Activated T-helper 1 cell treated with anti-CD3 and anti-CD28 coated beads, Interleukin-12 subunit alpha, Interleukin-12 subunit beta, Interleukin-2, Interleukin-4 antibody, amounts not matched to agents 30 ng/mL and 10 ng/mL and 1 ng/mL, durations not matched to agents 14 hours and 24 hours and 36 hours (primary cell): ENCODE data around the gene BCAR1. TPM values are rescaled to one million over a fixed set of nuclear protein-coding genes. Genes with fewer than 3 reads are reported as not detected.
"Not testable (repeated sequence)": the region's sequence is repeated elsewhere in the genome, so short reads cannot be mapped to it uniquely, and the experiment has no call there.

Experiments
- DNase-seq: peaks from one replicate; pipeline ENCODE4 v3.0.0; 2021; ENCODE audit warnings: low spot score
- H3K27ac Mint-ChIP-seq: one replicate; pipeline ENCODE4 v1.8.0; 2021; ENCODE audit warnings: mild to moderate bottlenecking, mixed read lengths
- H3K27me3 Mint-ChIP-seq: one replicate; pipeline ENCODE4 v1.8.0; 2022; ENCODE audit warnings: mild to moderate bottlenecking, moderate library complexity, mixed read lengths; ENCODE audit not compliant: insufficient read depth
- H3K36me3 Mint-ChIP-seq: one replicate; pipeline ENCODE4 v1.8.0; 2021; ENCODE audit warnings: low read depth, mixed read lengths
- H3K4me1 Mint-ChIP-seq: one replicate; pipeline ENCODE4 v1.8.0; 2021; ENCODE audit warnings: low read depth, mixed read lengths
- H3K4me3 Mint-ChIP-seq: one replicate; pipeline ENCODE4 v1.8.0; 2021; ENCODE audit warnings: mild to moderate bottlenecking, moderate library complexity, mixed read lengths
- H3K9me3 Mint-ChIP-seq: one replicate; pipeline ENCODE4 v1.8.0; 2021; ENCODE audit warnings: mixed read lengths
- intact Hi-C: fragments of 100-400 bp; cut with micrococcal nuclease; formaldehyde crosslinking; loops from one replicate; pipeline ENCODE4 v1.15.1; 2024
- total RNA-seq: library from RNA; stranded (reverse); gene quantifications from 2 replicates; pipeline ENCODE4 v1.2.3, GENCODE V29; 2022

The BCAR1 gene
- total RNA-seq, 1 donor from 2014 or later: 0.13 TPM

GRCh38 chr16:75282466-75283281, 31.2 kb upstream of the BCAR1 start:
- Mint-ChIP-seq H3K4me3 (no peak overlapping the region), H3K4me1 (no peaks in the 10 kb centered on the region), H3K27ac (no peak overlapping the region), H3K36me3 (no peaks in the 10 kb centered on the region), H3K27me3 (peaks cover 27% of the 10 kb centered on the region), H3K9me3 (no peaks in the 10 kb centered on the region)
- no peak for DNase-seq
- intact Hi-C loops: no loop called here

GRCh38 chr16:75281826-75282225, 30.4 kb upstream of the BCAR1 start:
- Mint-ChIP-seq H3K27ac (no peak overlapping the region), H3K4me1 (no peaks in the 10 kb centered on the region), H3K4me3 (no peak overlapping the region), H3K27me3 (peaks cover 31% of the 10 kb centered on the region), H3K36me3 (no peaks in the 10 kb centered on the region), H3K9me3 (no peaks in the 10 kb centered on the region)
- intact Hi-C loops: no loop called here
- no peak for DNase-seq

GRCh38 chr16:75281009-75281408, 29.6 kb upstream of the BCAR1 start:
- H3K27me3 Mint-ChIP-seq: peaks cover 26% of the 10 kb centered on the region
- H3K4me1 Mint-ChIP-seq, H3K9me3 Mint-ChIP-seq, H3K36me3 Mint-ChIP-seq, intact Hi-C loops, H3K4me3 Mint-ChIP-seq, DNase-seq, H3K27ac Mint-ChIP-seq: not testable (repeated sequence)

- no peaks in the 10 kb centered on the region for H3K9me3 Mint-ChIP-seq
- H3K4me3 Mint-ChIP-seq: no peak overlapping the region
- no peak for DNase-seq
- no peak overlapping the region for H3K27ac Mint-ChIP-seq
- intact Hi-C loops: no loop called here
- no peaks in the 10 kb centered on the region for H3K4me1 Mint-ChIP-seq
- peaks cover 22% of the 10 kb centered on the region for H3K27me3 Mint-ChIP-seq
- H3K36me3 Mint-ChIP-seq: no peaks in the 10 kb centered on the region
Measured at GRCh38 chr16:75280331-75280804, 28.9 kb upstream of the BCAR1 start.

GRCh38 chr16:75279305-75279704, 27.9 kb upstream of the BCAR1 start:
- no peaks in the 10 kb centered on the region for H3K9me3 Mint-ChIP-seq
- peaks cover 28% of the 10 kb centered on the region for H3K27me3 Mint-ChIP-seq
- no peak overlapping the region for H3K4me3 Mint-ChIP-seq
- no peak for DNase-seq
- intact Hi-C loops: no loop called here
- no peak overlapping the region for H3K27ac Mint-ChIP-seq
- H3K4me1 Mint-ChIP-seq: no peaks in the 10 kb centered on the region
- H3K36me3 Mint-ChIP-seq: no peaks in the 10 kb centered on the region

GRCh38 chr16:75273054-75273925, 21.9 kb upstream of the BCAR1 start:
- intact Hi-C loops: no loop called here
- no peaks in the 10 kb centered on the region for H3K4me1 Mint-ChIP-seq
- no peaks in the 10 kb centered on the region for H3K9me3 Mint-ChIP-seq
- H3K4me3 Mint-ChIP-seq: no peak overlapping the region
- peaks cover 32% of the 10 kb centered on the region for H3K27me3 Mint-ChIP-seq
- no peak for DNase-seq
- H3K27ac Mint-ChIP-seq: no peak overlapping the region
- no peaks in the 10 kb centered on the region for H3K36me3 Mint-ChIP-seq

GRCh38 chr16:75272629-75273028, 21.2 kb upstream of the BCAR1 start:
- H3K4me3 Mint-ChIP-seq, H3K4me1 Mint-ChIP-seq, H3K27ac Mint-ChIP-seq, DNase-seq, intact Hi-C loops, H3K9me3 Mint-ChIP-seq, H3K36me3 Mint-ChIP-seq: not testable (repeated sequence)
- peaks cover 29% of the 10 kb centered on the region for H3K27me3 Mint-ChIP-seq

GRCh38 chr16:75272097-75272551, 20.7 kb upstream of the BCAR1 start:
- no peak for DNase-seq
- Mint-ChIP-seq H3K27me3 (peaks cover 26% of the 10 kb centered on the region), H3K4me3 (no peak overlapping the region), H3K9me3 (no peaks in the 10 kb centered on the region), H3K27ac (no peak overlapping the region), H3K4me1 (no peaks in the 10 kb centered on the region), H3K36me3 (no peaks in the 10 kb centered on the region)
- intact Hi-C loops: no loop called here

- Mint-ChIP-seq H3K36me3 (no peaks in the 10 kb centered on the region), H3K4me1 (no peaks in the 10 kb centered on the region), H3K27me3 (peaks cover 28% of the 10 kb centered on the region), H3K4me3 (no peak overlapping the region), H3K9me3 (no peaks in the 10 kb centered on the region), H3K27ac (no peak overlapping the region)
- intact Hi-C loops: no loop called here
- DNase-seq: no peak
Measured at GRCh38 chr16:75271441-75272096, 20.1 kb upstream of the BCAR1 start.

- H3K4me1 Mint-ChIP-seq, H3K27ac Mint-ChIP-seq, H3K4me3 Mint-ChIP-seq, intact Hi-C loops, H3K36me3 Mint-ChIP-seq, H3K9me3 Mint-ChIP-seq, DNase-seq: not testable (repeated sequence)
- peaks cover 32% of the 10 kb centered on the region for H3K27me3 Mint-ChIP-seq
Measured at GRCh38 chr16:75269358-75269757, 17.9 kb upstream of the BCAR1 start.

- no peaks in the 10 kb centered on the region for H3K9me3 Mint-ChIP-seq
- no peak overlapping the region for H3K27ac Mint-ChIP-seq
- no peak overlapping the region for H3K4me3 Mint-ChIP-seq
- no peaks in the 10 kb centered on the region for H3K36me3 Mint-ChIP-seq
- no peak for DNase-seq
- peaks cover 36% of the 10 kb centered on the region for H3K27me3 Mint-ChIP-seq
- intact Hi-C loops: no loop called here
- H3K4me1 Mint-ChIP-seq: no peaks in the 10 kb centered on the region
Measured at GRCh38 chr16:75267631-75268264, 16.3 kb upstream of the BCAR1 start.

- Mint-ChIP-seq H3K4me3 (peak overlapping the region; percentile 52), H3K27ac (no peak overlapping the region), H3K27me3 (peaks cover 39% of the 10 kb centered on the region), H3K9me3 (no peaks in the 10 kb centered on the region), H3K4me1 (no peaks in the 10 kb centered on the region), H3K36me3 (no peaks in the 10 kb centered on the region)
- intact Hi-C loops: no loop called here
- no peak for DNase-seq
Measured at GRCh38 chr16:75266738-75267630, 15.6 kb upstream of the BCAR1 start.
